ENCODE measurements around the gene TIGD1.
"Not testable (repeated sequence)": the region's sequence is repeated elsewhere in the genome, so short reads cannot be mapped to it uniquely, and the experiment has no call there.

TIGD1 gene

DNA sequence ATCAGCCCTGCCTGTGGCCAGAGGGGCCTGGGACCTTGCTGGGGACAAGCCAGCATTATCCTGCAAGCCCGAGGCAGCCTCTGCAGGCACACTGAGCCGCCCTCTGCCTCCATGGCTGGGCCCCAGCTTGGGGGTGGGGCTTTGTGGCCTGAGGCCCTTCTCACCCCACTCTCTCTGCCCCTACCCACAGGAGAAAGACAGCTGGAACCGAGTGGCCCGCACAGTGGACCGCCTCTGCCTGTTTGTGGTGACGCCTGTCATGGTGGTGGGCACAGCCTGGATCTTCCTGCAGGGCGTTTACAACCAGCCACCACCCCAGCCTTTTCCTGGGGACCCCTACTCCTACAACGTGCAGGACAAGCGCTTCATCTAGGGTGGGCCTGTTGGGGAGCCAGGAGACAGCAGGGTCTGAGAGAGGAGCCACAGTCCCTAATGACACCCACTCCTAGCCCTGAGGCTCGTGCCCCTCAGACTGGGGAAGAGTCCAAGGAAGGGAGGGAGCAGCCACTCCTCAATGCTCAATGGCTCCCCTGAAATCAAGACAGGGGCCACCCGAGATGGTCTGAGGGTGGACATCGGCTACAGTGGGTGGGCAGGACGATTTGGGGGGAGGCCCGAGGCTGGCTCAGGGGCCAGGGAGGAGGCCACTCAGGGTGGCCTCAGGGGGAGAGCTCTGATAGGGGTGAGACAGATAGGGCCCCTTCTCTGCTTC, 15.3 kb downstream of the TIGD1 start:
- no peaks in the 10 kb centered on the region for H3K27me3 ChIP-seq (ENCODE audit: control insufficient read depth, insufficient read depth, low read length)
- H3K4me3 ChIP-seq (ENCODE audit: low read depth, low read length): no peak overlapping the region
- H3K4me2 ChIP-seq (ENCODE audit: low read length): no peak overlapping the region
- no peak overlapping the region for H3K9ac ChIP-seq
- TF ChIP-seq, protein P1, sequence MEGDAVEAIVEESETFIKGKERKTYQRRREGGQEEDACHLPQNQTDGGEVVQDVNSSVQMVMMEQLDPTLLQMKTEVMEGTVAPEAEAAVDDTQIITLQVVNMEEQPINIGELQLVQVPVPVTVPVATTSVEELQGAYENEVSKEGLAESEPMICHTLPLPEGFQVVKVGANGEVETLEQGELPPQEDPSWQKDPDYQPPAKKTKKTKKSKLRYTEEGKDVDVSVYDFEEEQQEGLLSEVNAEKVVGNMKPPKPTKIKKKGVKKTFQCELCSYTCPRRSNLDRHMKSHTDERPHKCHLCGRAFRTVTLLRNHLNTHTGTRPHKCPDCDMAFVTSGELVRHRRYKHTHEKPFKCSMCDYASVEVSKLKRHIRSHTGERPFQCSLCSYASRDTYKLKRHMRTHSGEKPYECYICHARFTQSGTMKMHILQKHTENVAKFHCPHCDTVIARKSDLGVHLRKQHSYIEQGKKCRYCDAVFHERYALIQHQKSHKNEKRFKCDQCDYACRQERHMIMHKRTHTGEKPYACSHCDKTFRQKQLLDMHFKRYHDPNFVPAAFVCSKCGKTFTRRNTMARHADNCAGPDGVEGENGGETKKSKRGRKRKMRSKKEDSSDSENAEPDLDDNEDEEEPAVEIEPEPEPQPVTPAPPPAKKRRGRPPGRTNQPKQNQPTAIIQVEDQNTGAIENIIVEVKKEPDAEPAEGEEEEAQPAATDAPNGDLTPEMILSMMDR (IDR thresholded peaks at IDR 0.05): no peak
- no peak overlapping the region for H2AFZ ChIP-seq
- H3K27ac ChIP-seq: no peak overlapping the region
- H3K36me3 ChIP-seq (ENCODE audit: control insufficient read depth, insufficient read depth, low read length): no peaks in the 10 kb centered on the region
- H3K79me2 ChIP-seq: no peaks in the 10 kb centered on the region
- H3K9me3 ChIP-seq (ENCODE audit: control insufficient read depth, low read length): no peaks in the 10 kb centered on the region
- H3K4me1 ChIP-seq: no peaks in the 10 kb centered on the region

DNA sequence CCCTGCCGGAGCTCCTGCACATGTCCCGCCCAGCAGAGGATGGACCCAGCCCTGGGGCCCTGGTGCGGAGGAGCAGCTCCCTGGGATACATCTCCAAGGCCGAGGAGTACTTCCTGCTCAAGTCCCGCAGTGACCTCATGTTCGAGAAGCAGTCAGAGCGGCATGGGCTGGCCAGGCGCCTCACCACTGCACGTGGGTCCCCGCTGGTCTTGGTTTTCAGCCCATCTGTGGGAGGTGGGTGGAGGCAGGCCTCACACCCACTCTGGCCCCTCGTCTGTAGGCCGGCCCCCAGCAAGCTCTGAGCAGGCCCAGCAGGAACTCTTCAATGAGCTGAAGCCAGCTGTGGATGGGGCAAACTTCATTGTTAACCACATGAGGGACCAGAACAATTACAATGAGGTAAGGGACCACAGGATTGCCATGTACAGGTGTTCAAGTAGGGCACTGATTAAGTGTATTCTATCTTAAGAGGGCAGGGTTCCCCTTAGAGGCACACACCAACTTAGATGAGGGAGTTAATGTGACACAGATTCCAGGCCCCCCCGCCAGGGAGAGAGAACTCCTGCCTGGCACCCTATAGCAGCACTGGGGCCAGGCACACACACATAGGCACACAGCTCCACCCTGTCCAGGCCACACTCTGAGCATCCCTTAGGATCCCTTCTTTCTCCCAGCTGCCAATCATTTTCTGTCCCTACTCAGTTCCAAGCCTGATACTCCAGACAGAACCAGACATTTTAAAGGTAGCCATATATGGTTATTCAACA, 16.2 kb downstream of the TIGD1 start:
- Histone ChIP-seq H3K27ac (no peak overlapping the region), H3K27me3 (ENCODE audit: control insufficient read depth, insufficient read depth, low read length) (no peaks in the 10 kb centered on the region), H3K4me2 (ENCODE audit: low read length) (no peak overlapping the region), H3K36me3 (ENCODE audit: control insufficient read depth, insufficient read depth, low read length) (no peaks in the 10 kb centered on the region), H3K4me3 (ENCODE audit: low read depth, low read length) (no peak overlapping the region), H2AFZ (no peak overlapping the region), H3K79me2 (no peaks in the 10 kb centered on the region), H3K4me1 (no peaks in the 10 kb centered on the region), H3K9me3 (ENCODE audit: control insufficient read depth, low read length) (no peaks in the 10 kb centered on the region), H3K9ac (no peak overlapping the region)
- TF ChIP-seq, protein P1 (IDR thresholded peaks at IDR 0.05): no peak

DNA sequence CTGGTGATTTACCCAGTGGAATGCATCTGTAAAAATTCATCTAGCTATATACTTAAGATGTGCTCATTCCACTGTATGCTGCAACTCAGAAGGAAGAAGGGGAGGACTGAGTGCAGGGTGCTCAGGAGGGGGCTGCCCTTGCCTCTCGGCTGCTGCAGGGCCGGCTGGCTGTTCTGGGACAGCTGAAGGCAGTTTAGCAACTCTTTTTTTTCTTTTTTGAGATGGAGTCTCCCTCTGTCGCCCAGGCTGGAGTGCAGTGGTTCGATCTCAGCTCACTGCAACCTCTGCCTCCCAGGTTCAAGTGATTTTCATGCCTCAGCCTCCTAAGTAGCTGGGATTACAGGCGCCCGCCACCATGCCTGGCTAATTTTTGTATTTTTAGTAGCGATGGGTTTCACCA, 17.5 kb downstream of the TIGD1 start:
- not testable (repeated sequence) for H2AFZ ChIP-seq; H3K9me3 ChIP-seq (ENCODE audit: control insufficient read depth, low read length); H3K4me1 ChIP-seq; H3K9ac ChIP-seq; H3K36me3 ChIP-seq (ENCODE audit: control insufficient read depth, insufficient read depth, low read length); H3K27me3 ChIP-seq (ENCODE audit: control insufficient read depth, insufficient read depth, low read length); H3K79me2 ChIP-seq; H3K27ac ChIP-seq; H3K4me2 ChIP-seq (ENCODE audit: low read length); H3K4me3 ChIP-seq (ENCODE audit: low read depth, low read length)

DNA sequence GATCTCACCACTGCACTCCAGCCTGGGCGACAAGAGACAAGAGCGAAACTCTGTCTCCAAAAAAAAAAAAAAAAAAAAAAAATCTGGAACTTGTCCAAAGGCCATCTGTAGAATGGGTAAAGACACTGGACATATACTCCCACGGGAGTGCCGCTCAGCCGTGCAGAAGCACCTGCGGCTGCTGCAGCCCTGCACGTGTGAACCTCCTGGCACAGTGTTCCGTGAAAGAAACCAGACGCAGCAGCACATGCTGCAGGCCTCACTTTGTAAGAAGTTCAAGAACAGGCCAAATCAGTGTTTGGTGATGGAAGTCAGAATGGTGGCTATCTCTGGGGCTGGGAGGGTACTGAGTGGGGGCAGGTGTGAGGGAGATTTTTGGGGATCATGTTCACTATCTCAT, 17.9 kb downstream of the TIGD1 start:
- TF ChIP-seq, protein P1 (IDR thresholded peaks at IDR 0.05): no peak
- no peak overlapping the region for H3K4me3 ChIP-seq (ENCODE audit: low read depth, low read length)
- no peak overlapping the region for H3K4me2 ChIP-seq (ENCODE audit: low read length)
- no peak overlapping the region for H2AFZ ChIP-seq
- no peaks in the 10 kb centered on the region for H3K36me3 ChIP-seq (ENCODE audit: control insufficient read depth, insufficient read depth, low read length)
- no peak overlapping the region for H3K9ac ChIP-seq
- no peaks in the 10 kb centered on the region for H3K9me3 ChIP-seq (ENCODE audit: control insufficient read depth, low read length)
- H3K4me1 ChIP-seq: no peaks in the 10 kb centered on the region
- H3K27me3 ChIP-seq (ENCODE audit: control insufficient read depth, insufficient read depth, low read length): no peaks in the 10 kb centered on the region
- no peaks in the 10 kb centered on the region for H3K79me2 ChIP-seq
- no peak overlapping the region for H3K27ac ChIP-seq

DNA sequence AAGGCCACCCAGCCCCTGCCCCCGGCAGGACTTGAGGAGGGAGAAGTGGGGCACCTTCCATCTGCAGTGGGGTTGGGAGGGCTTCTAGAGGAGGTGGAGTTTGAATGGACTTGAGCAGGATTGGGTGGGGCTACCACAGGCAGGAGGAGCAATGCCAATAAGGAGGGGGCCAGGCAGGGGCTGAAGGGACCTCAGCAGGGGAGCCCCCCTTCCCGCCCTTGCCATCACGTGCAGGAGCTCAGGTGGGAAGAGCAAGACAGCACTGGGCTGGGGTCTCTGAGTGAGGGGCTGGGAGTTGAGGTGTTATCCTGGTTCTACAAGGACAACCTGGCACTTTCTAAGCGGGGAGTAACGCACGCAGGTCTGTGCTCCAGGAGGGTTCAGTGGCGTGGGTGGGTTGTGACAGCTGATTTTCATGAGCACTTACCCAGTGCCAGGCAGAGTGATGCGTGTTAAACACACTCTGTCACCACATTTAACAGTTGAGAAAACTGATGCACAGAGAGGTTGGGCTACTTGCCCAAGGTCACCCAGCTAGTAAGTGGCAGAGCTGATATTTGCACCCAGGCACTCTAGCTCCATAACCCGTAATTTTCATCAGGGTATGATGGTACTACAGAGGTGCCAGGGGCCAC, 19.6 kb downstream of the TIGD1 start:
- Histone ChIP-seq H3K4me3 (ENCODE audit: low read depth, low read length) (no peak overlapping the region), H3K9me3 (ENCODE audit: control insufficient read depth, low read length) (no peaks in the 10 kb centered on the region), H3K27me3 (ENCODE audit: control insufficient read depth, insufficient read depth, low read length) (no peaks in the 10 kb centered on the region), H3K9ac (no peak overlapping the region), H2AFZ (no peak overlapping the region), H3K27ac (no peak overlapping the region), H3K4me2 (ENCODE audit: low read length) (no peak overlapping the region), H3K79me2 (no peaks in the 10 kb centered on the region), H3K4me1 (no peaks in the 10 kb centered on the region), H3K36me3 (ENCODE audit: control insufficient read depth, insufficient read depth, low read length) (no peaks in the 10 kb centered on the region)
- TF ChIP-seq, protein P1 (IDR thresholded peaks at IDR 0.05): no peak
